ENCODE results near the gene KIF17.
"Not testable (repeated sequence)": the region's sequence is repeated elsewhere in the genome, so short reads cannot be mapped to it uniquely, and the experiment has no call there.

Gene KIF17

DNA sequence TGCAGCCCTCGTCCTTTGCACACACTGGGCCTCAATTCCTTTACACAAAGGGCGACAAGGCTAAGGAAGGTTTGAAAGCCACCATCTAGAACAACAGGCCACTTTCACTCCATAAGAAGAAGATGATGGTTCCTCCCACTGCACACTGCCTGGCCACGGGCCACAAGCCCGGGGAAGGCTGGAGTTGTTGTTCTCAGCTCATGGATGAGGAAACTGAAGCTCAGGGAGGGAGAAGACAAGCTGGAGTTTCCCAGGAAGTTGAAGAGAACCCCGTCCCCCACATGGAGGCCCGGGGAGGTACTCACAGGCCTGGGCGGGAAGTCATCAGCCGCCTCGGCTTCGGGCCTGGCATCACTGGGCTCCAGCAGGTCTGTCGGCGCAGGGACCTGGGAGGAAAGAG lies 32.1 kb downstream of the KIF17 start:
- Histone ChIP-seq H3K27ac (ENCODE audit: low read depth, low read length) (no peak overlapping the region), H3K36me3 (ENCODE audit: insufficient read depth, low read length) (no peaks in the 10 kb centered on the region), H2AFZ (ENCODE audit: low read length, unreplicated experiment) (no peak overlapping the region), H3K4me1 (ENCODE audit: control insufficient read depth, insufficient read depth, low read length, unreplicated experiment) (no peaks in the 10 kb centered on the region), H3K4me3 (ENCODE audit: low read depth, low read length) (no peak overlapping the region), H3K27me3 (ENCODE audit: insufficient read depth, low read length) (no peaks in the 10 kb centered on the region), H3K79me2 (ENCODE audit: control insufficient read depth, insufficient read depth, low read length, unreplicated experiment) (no peaks in the 10 kb centered on the region)

DNA sequence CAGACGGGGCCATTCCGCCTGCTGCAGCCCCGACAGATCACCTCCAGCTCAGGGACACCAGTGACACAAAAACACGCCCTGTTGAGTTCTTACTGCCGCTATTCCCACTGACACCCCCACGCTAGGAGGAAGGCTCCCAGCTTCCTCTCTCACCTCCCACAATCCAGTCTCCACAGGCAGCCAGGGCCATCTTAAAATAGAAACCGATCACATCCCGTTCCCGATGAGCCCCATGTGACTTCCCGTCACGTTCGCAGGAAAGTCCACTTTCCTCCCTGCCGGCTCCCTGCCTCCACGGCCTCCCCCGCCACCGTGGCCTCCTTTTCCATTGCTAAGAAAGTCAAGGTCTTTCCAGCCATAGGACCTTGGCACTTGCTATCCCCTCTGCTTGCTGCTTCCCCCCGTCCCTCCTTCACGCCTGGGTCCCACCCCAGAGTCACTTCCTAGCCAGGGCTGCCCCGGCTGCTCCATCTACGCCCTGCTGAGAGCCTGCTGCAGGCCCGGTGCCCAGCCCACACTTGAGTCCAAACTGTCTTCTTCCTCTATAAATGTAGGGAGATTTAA lies 32.6 kb downstream of the KIF17 start:
- Histone ChIP-seq H3K79me2 (ENCODE audit: control insufficient read depth, insufficient read depth, low read length, unreplicated experiment) (no peaks in the 10 kb centered on the region), H3K4me1 (ENCODE audit: control insufficient read depth, insufficient read depth, low read length, unreplicated experiment) (no peaks in the 10 kb centered on the region), H3K27me3 (ENCODE audit: insufficient read depth, low read length) (no peaks in the 10 kb centered on the region), H3K36me3 (ENCODE audit: insufficient read depth, low read length) (no peaks in the 10 kb centered on the region), H3K27ac (ENCODE audit: low read depth, low read length) (no peak overlapping the region), H3K4me3 (ENCODE audit: low read depth, low read length) (no peak overlapping the region), H2AFZ (ENCODE audit: low read length, unreplicated experiment) (no peak overlapping the region)

DNA sequence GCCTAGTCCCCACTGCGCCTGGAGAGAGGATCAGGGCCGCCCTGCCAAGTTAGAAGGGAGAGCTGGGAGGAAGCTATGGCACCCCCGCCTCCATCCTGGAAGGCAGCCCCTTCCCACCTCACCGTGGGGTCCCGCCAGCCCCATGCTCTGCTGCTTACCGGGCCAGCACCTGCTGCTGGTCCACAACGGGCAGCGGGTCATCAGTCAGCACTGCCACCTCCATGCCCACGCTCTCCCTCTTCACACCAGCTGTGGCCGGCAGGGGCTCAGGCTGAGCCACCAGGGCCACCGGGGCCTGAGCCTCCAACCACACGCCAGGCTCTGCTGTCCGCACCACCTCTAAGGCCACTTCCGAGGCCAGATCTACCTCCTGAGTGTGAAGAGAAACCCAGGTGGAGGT lies 33.2 kb downstream of the KIF17 start:
- no peaks in the 10 kb centered on the region for H3K4me1 ChIP-seq (ENCODE audit: control insufficient read depth, insufficient read depth, low read length, unreplicated experiment)
- no peak overlapping the region for H3K27ac ChIP-seq (ENCODE audit: low read depth, low read length)
- no peaks in the 10 kb centered on the region for H3K36me3 ChIP-seq (ENCODE audit: insufficient read depth, low read length)
- H2AFZ ChIP-seq (ENCODE audit: low read length, unreplicated experiment), result no peak overlapping the region
- no peaks in the 10 kb centered on the region for H3K27me3 ChIP-seq (ENCODE audit: insufficient read depth, low read length)
- no peaks in the 10 kb centered on the region for H3K79me2 ChIP-seq (ENCODE audit: control insufficient read depth, insufficient read depth, low read length, unreplicated experiment)
- no peak overlapping the region for H3K4me3 ChIP-seq (ENCODE audit: low read depth, low read length)

DNA sequence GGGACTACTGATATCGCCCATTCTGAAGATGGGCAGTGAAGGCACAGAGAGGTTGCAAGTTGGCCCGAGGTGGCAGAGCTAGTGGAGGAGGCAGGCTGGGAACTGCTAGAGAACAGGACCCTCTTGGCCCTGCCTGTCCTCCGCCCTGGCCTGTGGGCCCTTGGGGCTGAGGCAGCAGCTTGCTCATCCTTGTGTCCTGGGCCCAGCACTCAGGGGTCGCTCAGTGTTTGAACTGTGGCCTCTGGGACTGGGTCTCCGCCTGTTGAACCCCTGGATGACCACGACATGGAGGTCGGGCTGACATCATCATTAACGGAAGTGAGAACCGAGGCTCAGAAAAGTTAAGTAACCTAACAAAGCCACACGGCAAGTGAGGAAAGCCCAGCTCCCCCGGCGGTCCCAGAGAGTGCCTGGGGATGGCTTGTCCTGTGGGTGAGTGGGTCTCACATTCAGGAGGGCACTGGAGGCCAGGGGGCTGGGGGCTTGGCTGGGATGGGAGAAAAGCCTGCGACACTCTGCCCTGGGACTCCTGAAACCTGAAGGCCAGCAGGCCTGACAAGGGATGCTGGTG lies 33.7 kb downstream of the KIF17 start:
- no peak overlapping the region for H3K27ac ChIP-seq (ENCODE audit: low read depth, low read length)
- H3K4me3 ChIP-seq (ENCODE audit: low read depth, low read length), result no peak overlapping the region
- H3K4me1 ChIP-seq (ENCODE audit: control insufficient read depth, insufficient read depth, low read length, unreplicated experiment), result no peaks in the 10 kb centered on the region

DNA sequence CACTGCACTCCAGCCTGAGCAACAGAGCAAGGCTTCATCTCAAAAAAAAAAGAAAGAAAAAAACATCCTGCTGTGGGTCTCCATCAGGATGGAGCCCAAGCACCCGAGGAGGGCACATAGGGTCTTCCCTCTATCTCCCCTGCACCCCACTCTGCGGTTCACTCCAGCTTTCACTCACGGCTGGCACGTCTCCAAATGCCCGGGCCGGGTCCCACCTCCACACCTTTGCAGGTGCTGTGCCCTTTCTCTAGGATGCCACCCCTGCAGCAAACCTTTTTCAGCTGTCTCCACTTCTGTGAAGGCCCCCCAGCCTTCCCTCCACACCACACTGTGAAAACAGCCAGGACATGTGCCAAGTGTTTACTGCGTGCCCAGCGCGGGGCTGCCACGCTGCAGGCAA lies 34.2 kb downstream of the KIF17 start:
- no peaks in the 10 kb centered on the region for H3K27me3 ChIP-seq (ENCODE audit: insufficient read depth, low read length)
- no peaks in the 10 kb centered on the region for H3K36me3 ChIP-seq (ENCODE audit: insufficient read depth, low read length)
- no peak overlapping the region for H3K27ac ChIP-seq (ENCODE audit: low read depth, low read length)
- H3K4me1 ChIP-seq (ENCODE audit: control insufficient read depth, insufficient read depth, low read length, unreplicated experiment), result no peaks in the 10 kb centered on the region
- H3K4me3 ChIP-seq (ENCODE audit: low read depth, low read length), result no peak overlapping the region
- H2AFZ ChIP-seq (ENCODE audit: low read length, unreplicated experiment), result no peak overlapping the region
- H3K79me2 ChIP-seq (ENCODE audit: control insufficient read depth, insufficient read depth, low read length, unreplicated experiment), result no peaks in the 10 kb centered on the region

More for the DNA sequence above, 33.7 kb downstream of the KIF17 start:
- Histone ChIP-seq H3K79me2 (ENCODE audit: control insufficient read depth, insufficient read depth, low read length, unreplicated experiment) (no peaks in the 10 kb centered on the region), H3K36me3 (ENCODE audit: insufficient read depth, low read length) (no peaks in the 10 kb centered on the region), H3K27me3 (ENCODE audit: insufficient read depth, low read length) (no peaks in the 10 kb centered on the region), H2AFZ (ENCODE audit: low read length, unreplicated experiment) (no peak overlapping the region)

DNA sequence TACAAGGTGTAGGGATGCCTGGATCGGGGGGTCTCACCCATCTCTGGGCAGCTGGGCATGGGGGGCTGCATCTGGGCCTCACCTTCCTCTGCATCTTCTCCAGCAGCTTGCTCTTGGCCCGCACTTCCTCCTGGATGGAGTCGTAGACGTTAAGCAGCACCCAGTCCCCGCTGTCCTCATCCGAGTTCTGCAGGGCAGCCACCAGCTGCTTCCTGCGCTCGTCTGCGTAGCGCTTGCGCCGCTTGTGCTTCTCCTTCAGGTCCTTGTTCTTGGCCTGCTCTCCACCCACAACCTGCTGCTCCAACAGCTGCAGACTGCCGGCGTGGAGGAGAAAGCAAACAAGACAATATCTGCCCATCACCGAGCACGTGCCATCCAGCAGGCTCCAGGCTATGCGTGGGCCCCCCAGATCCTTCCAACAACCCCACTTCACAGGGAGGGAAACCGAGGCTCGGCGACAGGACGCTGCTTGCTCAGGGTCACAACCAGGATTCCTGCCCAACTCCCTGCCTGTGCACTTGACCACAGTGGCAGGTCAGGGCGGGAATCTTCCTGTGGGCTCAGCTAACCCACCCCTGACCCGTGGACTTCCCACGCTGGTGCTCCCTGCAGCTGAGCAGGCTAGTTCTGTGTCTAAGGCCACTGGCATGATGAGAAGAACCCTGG lies 35.1 kb downstream of the KIF17 start:
- Histone ChIP-seq H2AFZ (ENCODE audit: low read length, unreplicated experiment) (no peak overlapping the region), H3K4me1 (ENCODE audit: control insufficient read depth, insufficient read depth, low read length, unreplicated experiment) (no peaks in the 10 kb centered on the region), H3K36me3 (ENCODE audit: insufficient read depth, low read length) (no peaks in the 10 kb centered on the region), H3K27me3 (ENCODE audit: insufficient read depth, low read length) (no peaks in the 10 kb centered on the region), H3K27ac (ENCODE audit: low read depth, low read length) (no peak overlapping the region), H3K79me2 (ENCODE audit: control insufficient read depth, insufficient read depth, low read length, unreplicated experiment) (no peaks in the 10 kb centered on the region), H3K4me3 (ENCODE audit: low read depth, low read length) (no peak overlapping the region)

DNA sequence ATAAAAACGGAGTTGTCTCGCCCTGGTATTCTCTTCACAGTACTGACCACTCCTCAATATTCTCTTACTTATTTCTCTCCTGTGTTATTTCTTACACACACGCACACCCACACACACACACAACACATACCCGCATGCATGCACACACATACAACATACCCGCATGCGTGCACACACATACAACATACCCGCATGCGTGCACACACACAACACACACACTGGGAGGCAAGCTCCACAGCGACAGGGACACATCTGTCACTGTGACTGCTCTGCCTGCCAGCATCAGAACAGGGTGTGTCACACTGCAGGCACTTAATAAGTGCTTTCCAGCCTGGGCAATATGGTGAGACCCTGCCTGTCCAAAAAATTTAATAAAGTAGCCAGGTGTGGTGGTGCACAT lies 35.8 kb downstream of the KIF17 start:
- H3K4me3 ChIP-seq (ENCODE audit: low read depth, low read length), result no peak overlapping the region
- no peaks in the 10 kb centered on the region for H3K36me3 ChIP-seq (ENCODE audit: insufficient read depth, low read length)
- no peak overlapping the region for H2AFZ ChIP-seq (ENCODE audit: low read length, unreplicated experiment)
- H3K27ac ChIP-seq (ENCODE audit: low read depth, low read length), result no peak overlapping the region
- H3K79me2 ChIP-seq (ENCODE audit: control insufficient read depth, insufficient read depth, low read length, unreplicated experiment), result no peaks in the 10 kb centered on the region
- no peaks in the 10 kb centered on the region for H3K27me3 ChIP-seq (ENCODE audit: insufficient read depth, low read length)
- no peaks in the 10 kb centered on the region for H3K4me1 ChIP-seq (ENCODE audit: control insufficient read depth, insufficient read depth, low read length, unreplicated experiment)

DNA sequence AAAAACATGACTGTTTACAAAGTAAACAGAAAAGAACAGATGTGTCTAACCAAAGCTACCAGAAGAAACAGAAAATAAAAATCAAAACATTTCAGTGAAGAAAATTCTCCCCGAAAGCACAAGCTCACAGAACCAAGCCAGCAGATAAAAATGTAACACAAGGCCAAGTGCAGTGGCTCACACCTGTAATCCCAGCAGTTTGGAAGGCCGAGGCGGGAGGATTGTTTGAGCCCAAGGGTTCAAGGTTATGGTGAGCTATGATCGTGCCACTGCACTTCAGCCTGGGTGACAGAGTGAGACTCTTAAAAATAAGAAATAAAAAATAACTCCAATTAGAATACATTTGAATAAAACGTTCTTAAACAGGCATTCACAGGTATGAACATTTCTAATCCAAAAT lies 37.5 kb downstream of the KIF17 start:
- Histone ChIP-seq H3K36me3 (ENCODE audit: insufficient read depth, low read length) (no peaks in the 10 kb centered on the region), H3K4me1 (ENCODE audit: control insufficient read depth, insufficient read depth, low read length, unreplicated experiment) (no peaks in the 10 kb centered on the region), H3K27me3 (ENCODE audit: insufficient read depth, low read length) (no peaks in the 10 kb centered on the region), H2AFZ (ENCODE audit: low read length, unreplicated experiment) (no peak overlapping the region), H3K79me2 (ENCODE audit: control insufficient read depth, insufficient read depth, low read length, unreplicated experiment) (no peaks in the 10 kb centered on the region), H3K27ac (ENCODE audit: low read depth, low read length) (no peak overlapping the region), H3K4me3 (ENCODE audit: low read depth, low read length) (no peak overlapping the region)

DNA sequence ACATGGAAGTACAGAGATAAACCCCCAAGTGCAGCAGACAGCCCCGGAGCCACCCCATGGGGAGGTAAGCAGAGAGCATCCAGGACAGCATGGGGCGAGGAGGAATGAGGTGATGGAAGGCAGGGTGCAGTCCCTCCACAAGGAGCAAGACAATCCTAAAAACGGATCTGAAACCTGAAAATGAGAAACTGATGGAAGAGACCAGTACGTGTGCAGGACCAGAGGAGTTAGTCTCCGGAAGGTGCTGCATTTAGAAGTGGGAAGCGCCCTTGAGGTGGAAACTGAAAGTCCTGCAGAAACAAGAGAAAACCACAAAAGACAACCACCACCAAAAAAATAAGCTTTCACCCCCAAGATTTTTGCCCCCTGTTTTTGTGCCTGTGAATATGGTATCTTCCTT lies 39.2 kb downstream of the KIF17 start:
- Histone ChIP-seq H3K27ac (ENCODE audit: low read depth, low read length) (no peak overlapping the region), H3K4me1 (ENCODE audit: control insufficient read depth, insufficient read depth, low read length, unreplicated experiment) (no peaks in the 10 kb centered on the region), H3K36me3 (ENCODE audit: insufficient read depth, low read length) (no peaks in the 10 kb centered on the region), H3K27me3 (ENCODE audit: insufficient read depth, low read length) (no peaks in the 10 kb centered on the region), H2AFZ (ENCODE audit: low read length, unreplicated experiment) (no peak overlapping the region), H3K4me3 (ENCODE audit: low read depth, low read length) (no peak overlapping the region), H3K79me2 (ENCODE audit: control insufficient read depth, insufficient read depth, low read length, unreplicated experiment) (no peaks in the 10 kb centered on the region)

DNA sequence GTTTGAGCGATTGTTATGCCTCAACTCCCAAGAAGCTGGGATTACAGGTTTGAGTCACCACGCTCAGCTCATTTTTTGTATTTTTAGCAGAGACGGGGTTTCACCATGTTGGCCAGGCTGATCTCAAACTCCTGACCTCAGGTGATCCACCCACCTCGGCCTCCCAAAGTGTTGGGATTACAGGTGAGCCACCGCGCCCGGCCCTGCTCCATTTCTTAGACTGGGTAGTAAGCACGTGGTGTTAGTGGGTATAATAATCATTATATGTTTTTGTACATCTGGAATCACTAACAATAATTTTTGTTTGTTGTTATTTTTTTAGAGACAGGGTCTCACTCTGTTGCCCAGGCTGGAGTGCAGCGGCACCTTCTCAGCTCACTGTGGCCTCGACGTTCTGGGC lies 44.2 kb downstream of the KIF17 start:
- not testable (repeated sequence) for H2AFZ ChIP-seq (ENCODE audit: low read length, unreplicated experiment); H3K27ac ChIP-seq (ENCODE audit: low read depth, low read length); H3K79me2 ChIP-seq (ENCODE audit: control insufficient read depth, insufficient read depth, low read length, unreplicated experiment); H3K36me3 ChIP-seq (ENCODE audit: insufficient read depth, low read length); H3K4me3 ChIP-seq (ENCODE audit: low read depth, low read length); H3K4me1 ChIP-seq (ENCODE audit: control insufficient read depth, insufficient read depth, low read length, unreplicated experiment); H3K27me3 ChIP-seq (ENCODE audit: insufficient read depth, low read length)

DNA sequence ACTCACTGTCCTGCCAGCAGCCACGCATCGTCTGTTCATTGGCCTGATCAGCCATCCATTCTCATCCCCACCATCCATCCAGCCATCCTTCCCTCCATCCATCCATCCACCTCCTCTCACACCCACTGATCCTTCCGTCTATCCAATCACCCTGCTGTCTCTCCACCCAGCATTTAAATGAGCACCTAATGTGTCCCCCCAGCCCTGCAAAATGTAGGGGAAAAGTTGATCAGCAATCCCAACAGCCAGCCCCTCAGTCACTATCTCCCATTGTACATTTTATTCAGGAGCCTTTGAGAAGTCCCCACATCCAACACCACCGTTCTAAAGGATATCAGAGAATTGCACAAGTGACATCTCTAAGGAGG lies 45.6 kb downstream of the KIF17 start:
- H3K27me3 ChIP-seq (ENCODE audit: insufficient read depth, low read length), result no peaks in the 10 kb centered on the region
- no peak overlapping the region for H3K27ac ChIP-seq (ENCODE audit: low read depth, low read length)
- H3K79me2 ChIP-seq (ENCODE audit: control insufficient read depth, insufficient read depth, low read length, unreplicated experiment), result no peaks in the 10 kb centered on the region
- no peak overlapping the region for H3K4me3 ChIP-seq (ENCODE audit: low read depth, low read length)
- no peaks in the 10 kb centered on the region for H3K4me1 ChIP-seq (ENCODE audit: control insufficient read depth, insufficient read depth, low read length, unreplicated experiment)
- H2AFZ ChIP-seq (ENCODE audit: low read length, unreplicated experiment), result no peak overlapping the region
- H3K36me3 ChIP-seq (ENCODE audit: insufficient read depth, low read length), result no peaks in the 10 kb centered on the region

Data from ACC112 (cell line).